Tibial artery (tissue), 4 donors: Measurements from ENCODE around the gene NRK.
A peak's percentile ranks its signal among the peaks of the same experiment; 100 is the strongest.
"Not testable (repeated sequence)": the region's sequence is repeated elsewhere in the genome, so short reads cannot be mapped to it uniquely, and the experiment has no call there.

ENCODE experiments used
- DNase-seq, 2 donors: peaks; one replicate each; pipeline ENCODE4 v3.0.0-alpha.2; 2019
- H3K27ac ChIP-seq, 2 donors: fragments of 200-600 bp; sonication (generic) in 1 of 2; 1 replicate in 1 of 2; 2 replicates in 1 of 2; pipeline ENCODE4 v1.5.1; 2018 to 2019; ENCODE audit warnings: mild to moderate bottlenecking in 1 of 2
- H3K27me3 ChIP-seq, 2 donors: fragments of 200-600 bp; sonication (generic) in 1 of 2; one replicate each; pipeline versions ENCODE4 v1.5.1 to v1.6.0; 2016 to 2019
- H3K36me3 ChIP-seq, 3 donors: fragments of 200-600 bp; sonication (generic) in 2 of 3; one replicate each; pipeline ENCODE4 v1.5.1; 2016 to 2019; ENCODE audit warnings: mild to moderate bottlenecking in 2 of 3
- H3K4me1 ChIP-seq, 4 donors: fragments of 200-600 bp; sonication (generic) in 2 of 4; 1 replicate in 3 of 4; 2 replicates in 1 of 4; pipeline ENCODE4 v1.5.1; 2016 to 2019
- H3K4me3 ChIP-seq, 2 donors: fragments of 200-600 bp; sonication (generic) in 1 of 2; 1 replicate in 1 of 2; 2 replicates in 1 of 2; pipeline ENCODE4 v1.5.1; 2018 to 2019; ENCODE audit warnings: mild to moderate bottlenecking in 2 of 2
- H3K9me3 ChIP-seq, 3 donors: fragments of 200-600 bp; sonication (generic) in 1 of 3; one replicate each; pipeline ENCODE4 v1.5.1; 2016 to 2019
- CTCF ChIP-seq, 2 experiments: fragments of 200-600 bp in 1 of 2; fragments of 450-650 bp in 1 of 2; IDR thresholded peaks; one replicate each; pipeline ENCODE4 v1.5.1; 2017 to 2019; ENCODE audit warnings: antibody characterized with exemption in 2 of 2, mild to moderate bottlenecking in 1 of 2, moderate library complexity in 1 of 2
- intact Hi-C: fragments of 100-400 bp; cut with DNase I; formaldehyde crosslinking; loops from one replicate; pipeline ENCODE4 v1.15.0; 2023; ENCODE audit warnings: low total_unique reads

NRK gene

GRCh38 chrX:105822138-105823091 is at the start of gene NRK:
TSS of gene NRK (plus strand) at chrX:105822539. CDS start at chrX:105822846, 307 bp downstream.
- H3K27ac ChIP-seq = peak within 1 kb of the TSS; percentile 67 to 70
- H3K4me1 ChIP-seq = no peaks in the 10 kb centered on the region
- H3K27me3 ChIP-seq = no peaks in the 10 kb centered on the region
- TF ChIP-seq CTCF (IDR thresholded peaks at IDR 0.05) = no peak
- H3K4me3 ChIP-seq = peak within 1 kb of the TSS; percentile 54 to 59
- DNase-seq = peak; percentile 18 to 63
- no peaks in the 10 kb centered on the region for H3K9me3 ChIP-seq
- intact Hi-C loops = no loop called here
- H3K36me3 ChIP-seq = no peaks in the 10 kb centered on the region

- intact Hi-C loops = no loop called here
Measured at GRCh38 chrX:105773801-105774200, 48.5 kb upstream of the NRK start.

GRCh38 chrX:105775679-105776078 is 46.7 kb upstream of the NRK start:
- Histone ChIP-seq H3K27me3 (no peaks in the 10 kb centered on the region), H3K36me3 (no peaks in the 10 kb centered on the region), H3K9me3 (no peaks in the 10 kb centered on the region), H3K4me1 (no peaks in the 10 kb centered on the region), H3K27ac (no peak overlapping the region), H3K4me3 (no peak overlapping the region)
- intact Hi-C loops = no loop called here
- no peak for DNase-seq
- no peak for TF ChIP-seq CTCF (IDR thresholded peaks at IDR 0.05)

More at GRCh38 chrX:105773801-105774200, 48.5 kb upstream of the NRK start:
- TF ChIP-seq CTCF (IDR thresholded peaks at IDR 0.05) = no peak
- no peaks in the 10 kb centered on the region for H3K4me1 ChIP-seq
- no peaks in the 10 kb centered on the region for H3K9me3 ChIP-seq
- no peak overlapping the region for H3K27ac ChIP-seq
- H3K4me3 ChIP-seq = no peak overlapping the region
- no peaks in the 10 kb centered on the region for H3K36me3 ChIP-seq
- no peaks in the 10 kb centered on the region for H3K27me3 ChIP-seq
- DNase-seq = no peak

GRCh38 chrX:105781804-105782203 is 40.5 kb upstream of the NRK start:
- no peaks in the 10 kb centered on the region for H3K9me3 ChIP-seq
- no peaks in the 10 kb centered on the region for H3K36me3 ChIP-seq
- no peaks in the 10 kb centered on the region for H3K27me3 ChIP-seq
- intact Hi-C loops = no loop called here
- DNase-seq = no peak
- H3K4me3 ChIP-seq = no peak overlapping the region
- no peaks in the 10 kb centered on the region for H3K4me1 ChIP-seq
- no peak for TF ChIP-seq CTCF (IDR thresholded peaks at IDR 0.05)
- H3K27ac ChIP-seq = no peak overlapping the region

- H3K27me3 ChIP-seq, H3K36me3 ChIP-seq, H3K4me3 ChIP-seq, H3K4me1 ChIP-seq, DNase-seq, H3K27ac ChIP-seq, intact Hi-C loops, H3K9me3 ChIP-seq: not testable (repeated sequence)
Measured at GRCh38 chrX:105796877-105797276, 25.5 kb upstream of the NRK start.

GRCh38 chrX:105803891-105804290 is 18.4 kb upstream of the NRK start:
- Histone ChIP-seq H3K36me3 (no peaks in the 10 kb centered on the region), H3K27me3 (no peaks in the 10 kb centered on the region), H3K4me3 (no peak overlapping the region), H3K9me3 (peaks cover 0 to 4% (median 0%) of the 10 kb centered on the region in 3 donors), H3K27ac (no peak overlapping the region), H3K4me1 (no peaks in the 10 kb centered on the region)
- intact Hi-C loops = no loop called here
- DNase-seq = no peak
- TF ChIP-seq CTCF (IDR thresholded peaks at IDR 0.05) = no peak

- DNase-seq, H3K27me3 ChIP-seq, H3K36me3 ChIP-seq, intact Hi-C loops, H3K4me3 ChIP-seq, H3K9me3 ChIP-seq, H3K27ac ChIP-seq, H3K4me1 ChIP-seq: not testable (repeated sequence)
Measured at GRCh38 chrX:105805655-105806054, 16.7 kb upstream of the NRK start.
